SK-N-SH (cell line): ENCODE results near the gene C11orf65. TPM values are rescaled to one million over a fixed set of nuclear protein-coding genes. Genes with fewer than 3 reads are reported as not detected.

Source experiments
- CTCF ChIA-PET: fragments of 300-600, 350-600 bp; formaldehyde crosslinking; extraction: SDS; loops from one replicate; lab custom pipeline; 2021; lab: Yijun Ruan, JAX
- POLR2A ChIA-PET: fragments of 350-600 bp; sonication (Branson Sonifier 250); formaldehyde crosslinking; extraction: SDS; loops from one replicate; lab custom pipeline; 2020; ENCODE audit warnings: antibody characterized with exemption, inconsistent platforms; lab: Yijun Ruan, JAX
- DNase-seq: peaks from one replicate; pipeline ENCODE4 v3.0.0; 2012
- H2AFZ ChIP-seq: fragments of 200-600 bp; sonication (generic); 2 replicates; pipeline ENCODE4 v1.8.1; 2016; ENCODE audit warnings: antibody characterized with exemption, mild to moderate bottlenecking, low read depth
- H3F3A ChIP-seq: fragments of 200-600 bp; sonication (generic); replicated peaks from 2 replicates; pipeline ENCODE3; 2016; ENCODE audit warnings: antibody characterized with exemption, mild to moderate bottlenecking; ENCODE audit not compliant: insufficient read depth
- H3K27ac ChIP-seq, 2 experiments: fragments of 200-500 bp in 1 of 2; fragments of 200-600 bp in 1 of 2; sonication (Bioruptor generic) in 1 of 2; sonication (generic), shearing (Covaris generic) in 1 of 2; 2 replicates each; pipeline versions ENCODE4 v1.5.1 to v1.6.1; 2014 to 2016; ENCODE audit warnings: low read depth in 2 of 2, inconsistent platforms in 1 of 2, low read length in 1 of 2, mild to moderate bottlenecking in 1 of 2, mixed read lengths in 1 of 2
- H3K27me3 ChIP-seq: fragments of 200-600 bp; sonication (generic), shearing (Covaris generic); 2 replicates; pipeline ENCODE4 v1.6.1; 2016; ENCODE audit warnings: mixed run types; ENCODE audit not compliant: insufficient read depth
- H3K36me3 ChIP-seq, 2 experiments: fragments of 200-500 bp in 1 of 2; fragments of 200-600 bp in 1 of 2; sonication (Bioruptor generic) in 1 of 2; sonication (generic) in 1 of 2; replicated peaks in 1 of 2; 2 replicates each; pipeline versions ENCODE3 to v1.5.1; 2014 to 2016; ENCODE audit warnings: low read length in 1 of 2, mild to moderate bottlenecking in 1 of 2; ENCODE audit not compliant: insufficient read depth in 2 of 2, control insufficient read depth in 1 of 2
- H3K4me1 ChIP-seq, 2 experiments: fragments of 200-500 bp in 1 of 2; fragments of 200-600 bp in 1 of 2; sonication (Bioruptor generic) in 1 of 2; sonication (generic), shearing (Covaris generic) in 1 of 2; 2 replicates each; pipeline versions ENCODE4 v1.5.1 to v1.6.1; 2014 to 2016; ENCODE audit warnings: low read depth in 1 of 2, low read length in 1 of 2, mixed run types in 1 of 2; ENCODE audit not compliant: insufficient read depth in 2 of 2, control insufficient read depth in 1 of 2
- H3K4me2 ChIP-seq: fragments of 200-600 bp; sonication (generic), shearing (Covaris generic); 2 replicates; pipeline ENCODE4 v1.6.1; 2017; ENCODE audit warnings: mixed run types
- H3K4me3 ChIP-seq, 2 experiments: fragments of 200-500 bp in 1 of 2; fragments of 200-600 bp in 1 of 2; sonication (Bioruptor generic) in 1 of 2; sonication (generic), shearing (Covaris generic) in 1 of 2; 2 replicates each; pipeline versions ENCODE4 v1.5.1 to v1.8.1; 2014 to 2016; ENCODE audit warnings: low read depth in 2 of 2, inconsistent platforms in 1 of 2, low read length in 1 of 2, mild to moderate bottlenecking in 1 of 2, mixed read lengths in 1 of 2, moderate library complexity in 1 of 2
- H3K79me2 ChIP-seq: fragments of 200-600 bp; sonication (generic); 2 replicates; pipeline ENCODE4 v1.8.1; 2017; ENCODE audit warnings: mild to moderate bottlenecking; ENCODE audit not compliant: insufficient read depth
- H3K9ac ChIP-seq: fragments of 200-600 bp; sonication (generic); 2 replicates; pipeline ENCODE4 v1.6.1; 2017; ENCODE audit warnings: mixed run types
- H3K9me2 ChIP-seq: fragments of 200-600 bp; sonication (generic); 2 replicates; pipeline ENCODE4 v1.6.1; 2017; ENCODE audit warnings: mixed run types
- H3K9me3 ChIP-seq: fragments of 200-600 bp; sonication (generic); 2 replicates; pipeline ENCODE4 v1.6.1; 2017; ENCODE audit warnings: mixed run types, mild to moderate bottlenecking, moderate library complexity
- H4K20me1 ChIP-seq: fragments of 200-600 bp; sonication (generic); 2 replicates; pipeline ENCODE4 v1.6.1; 2017; ENCODE audit warnings: mild to moderate bottlenecking, mixed run types; ENCODE audit not compliant: insufficient read depth
- EP300 ChIP-seq, 2 experiments: IDR thresholded peaks; 2 replicates each; pipeline versions ENCODE4 v1.4.0 to v1.6.1; 2012; ENCODE audit warnings: borderline replicate concordance in 1 of 2, low read depth in 1 of 2, low read length in 1 of 2
- FOSL2 ChIP-seq: IDR thresholded peaks from 2 replicates; pipeline ENCODE4 v1.4.0; 2012; ENCODE audit warnings: low read depth, mild to moderate bottlenecking, moderate library complexity, borderline replicate concordance
- FOXJ3 ChIP-seq: sonication (generic); formaldehyde crosslinking; IDR thresholded peaks from 2 replicates; pipeline ENCODE4 v1.5.1; 2020; ENCODE audit warnings: mild to moderate bottlenecking, missing genetic modification reagents
- GABPA ChIP-seq: IDR thresholded peaks from 2 replicates; pipeline ENCODE4 v1.4.0; 2012; ENCODE audit warnings: low read depth, mild to moderate bottlenecking
- GATA2 ChIP-seq: sonication (generic); formaldehyde crosslinking; IDR thresholded peaks from 2 replicates; pipeline ENCODE4 v1.5.0; 2020; ENCODE audit warnings: mild to moderate bottlenecking, missing genetic modification reagents
- MEF2A ChIP-seq: IDR thresholded peaks from 2 replicates; pipeline ENCODE4 v1.4.0; 2012; ENCODE audit warnings: low read depth, borderline replicate concordance
- NFIC ChIP-seq: IDR thresholded peaks from 2 replicates; pipeline ENCODE4 v1.4.0; 2012; ENCODE audit warnings: borderline replicate concordance
- NRF1 ChIP-seq: IDR thresholded peaks from 2 replicates; pipeline ENCODE4 v1.6.1; 2012; ENCODE audit warnings: low read depth, mild to moderate bottlenecking, low read length
- POLR2AphosphoS5 ChIP-seq: IDR thresholded peaks from 2 replicates; pipeline ENCODE4 v1.6.1; 2012; ENCODE audit warnings: low read depth, low read length
- RCOR1 ChIP-seq: fragments of 150-350 bp; IDR thresholded peaks from 2 replicates; pipeline ENCODE4 v1.6.1; 2017; ENCODE audit warnings: antibody characterized with exemption, low read length
- RXRA ChIP-seq: IDR thresholded peaks from 2 replicates; pipeline ENCODE4 v1.4.0; 2012; ENCODE audit warnings: low read depth, mild to moderate bottlenecking, borderline replicate concordance
- SIN3A ChIP-seq: IDR thresholded peaks from 2 replicates; pipeline ENCODE4 v1.6.1; 2012; ENCODE audit warnings: low read depth, mild to moderate bottlenecking, low read length, moderate library complexity, borderline replicate concordance
- WGBS: methylation state at CpG from one replicate; pipeline ENCODE4 v1.1.6; 2017; ENCODE audit warnings: low lambda C conversion rate; 5-methylcytosine and 5-hydroxymethylcytosine counted together
- polyA plus RNA-seq, 3 experiments: library from polyadenylated mRNA; depleted of rRNA; stranded (reverse); fragments of >200 nt; gene quantifications; 2 replicates each; pipeline ENCODE4 v1.2.3, GENCODE V29; 2012
- TF ChIP-seq, protein P1 (sequence below): IDR thresholded peaks from 2 replicates; pipeline ENCODE4 v1.6.1; 2012; ENCODE audit warnings: mild to moderate bottlenecking, low read depth, low read length, moderate library complexity
- TF ChIP-seq, protein P2 (sequence below): fragments of 150-350 bp; IDR thresholded peaks from 2 replicates; pipeline ENCODE4 v1.6.1; 2017; ENCODE audit warnings: antibody characterized with exemption, low read length, low read depth, borderline replicate concordance

Gene C11orf65
- polyA plus RNA-seq, 1 of the 3 experiments (the other 2 are of a cell fraction) = 0.07 TPM

DNA sequence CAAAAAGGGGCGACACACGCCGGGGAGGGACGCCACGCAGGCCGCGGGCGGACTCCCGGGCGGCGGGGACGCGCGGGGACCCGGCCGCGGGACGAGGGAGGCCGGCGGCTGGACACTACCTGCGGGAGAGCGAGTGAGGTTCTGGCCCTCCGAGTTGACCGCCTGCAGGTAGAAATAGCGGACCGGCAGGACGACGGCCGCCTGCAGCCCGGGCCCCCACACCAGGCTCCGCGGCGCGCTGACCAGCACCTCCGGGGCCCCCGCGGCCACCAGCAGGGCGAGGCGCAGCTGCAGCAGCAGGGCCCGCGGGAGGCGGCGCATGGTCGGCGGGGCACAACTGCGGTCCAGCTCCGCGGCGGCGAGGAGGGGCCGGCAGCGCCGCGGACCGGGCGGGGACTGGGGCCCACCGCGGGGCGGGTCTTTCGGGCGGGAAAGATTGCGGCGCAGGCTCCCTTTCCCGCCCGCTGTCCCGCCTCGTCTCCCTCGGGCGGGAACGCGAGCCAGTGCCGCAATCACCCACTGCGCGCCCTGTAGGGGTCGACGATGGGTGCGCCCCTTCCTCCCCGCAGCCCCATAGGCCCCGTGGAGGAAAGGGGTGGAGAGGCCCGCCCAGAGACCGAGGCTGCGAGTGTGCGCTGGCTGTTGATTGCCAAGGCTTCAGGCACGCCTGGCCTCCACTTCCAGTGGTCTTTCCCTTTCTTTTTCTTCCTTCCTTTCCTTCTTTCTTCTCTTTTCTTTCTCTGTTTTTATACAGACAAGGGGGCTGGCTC, 30.9 kb upstream of the C11orf65 start, which contains the start of gene POGLUT3:
Gene POGLUT3 (minus strand): TSS at position 339 of the 770 bp plus-strand sequence. CDS start 18 bp downstream, at position 321.
- Histone ChIP-seq H3K27me3 (no peaks in the 10 kb centered on the region), H3K4me1 (peaks cover 0 to 11% of the 10 kb centered on the region in 2 experiments; a peak in 2 of 4 replicates), H3K9ac (peak within 1 kb of the TSS; percentile 76), H2AFZ (peak within 1 kb of the TSS; percentile 80)
- peak; percentile 20; the same call in 1 of the 2 replicates for TF ChIP-seq NRF1
- 0 out of 2 replicates have a peak, but pooled peaks have one; percentile 29 for TF ChIP-seq FOXJ3
- TF ChIP-seq POLR2AphosphoS5 = no peak
- TF ChIP-seq MEF2A = no peak
- TF ChIP-seq EP300 (IDR thresholded peaks at IDR 0.05; ENCODE audit: borderline replicate concordance in 1 of 2, low read depth in 1 of 2, low read length in 1 of 2) = no peak
- TF ChIP-seq SIN3A = no peak; the same call in 1 of the 2 replicates
- TF ChIP-seq RCOR1 = no peak
- TF ChIP-seq, protein P1, sequence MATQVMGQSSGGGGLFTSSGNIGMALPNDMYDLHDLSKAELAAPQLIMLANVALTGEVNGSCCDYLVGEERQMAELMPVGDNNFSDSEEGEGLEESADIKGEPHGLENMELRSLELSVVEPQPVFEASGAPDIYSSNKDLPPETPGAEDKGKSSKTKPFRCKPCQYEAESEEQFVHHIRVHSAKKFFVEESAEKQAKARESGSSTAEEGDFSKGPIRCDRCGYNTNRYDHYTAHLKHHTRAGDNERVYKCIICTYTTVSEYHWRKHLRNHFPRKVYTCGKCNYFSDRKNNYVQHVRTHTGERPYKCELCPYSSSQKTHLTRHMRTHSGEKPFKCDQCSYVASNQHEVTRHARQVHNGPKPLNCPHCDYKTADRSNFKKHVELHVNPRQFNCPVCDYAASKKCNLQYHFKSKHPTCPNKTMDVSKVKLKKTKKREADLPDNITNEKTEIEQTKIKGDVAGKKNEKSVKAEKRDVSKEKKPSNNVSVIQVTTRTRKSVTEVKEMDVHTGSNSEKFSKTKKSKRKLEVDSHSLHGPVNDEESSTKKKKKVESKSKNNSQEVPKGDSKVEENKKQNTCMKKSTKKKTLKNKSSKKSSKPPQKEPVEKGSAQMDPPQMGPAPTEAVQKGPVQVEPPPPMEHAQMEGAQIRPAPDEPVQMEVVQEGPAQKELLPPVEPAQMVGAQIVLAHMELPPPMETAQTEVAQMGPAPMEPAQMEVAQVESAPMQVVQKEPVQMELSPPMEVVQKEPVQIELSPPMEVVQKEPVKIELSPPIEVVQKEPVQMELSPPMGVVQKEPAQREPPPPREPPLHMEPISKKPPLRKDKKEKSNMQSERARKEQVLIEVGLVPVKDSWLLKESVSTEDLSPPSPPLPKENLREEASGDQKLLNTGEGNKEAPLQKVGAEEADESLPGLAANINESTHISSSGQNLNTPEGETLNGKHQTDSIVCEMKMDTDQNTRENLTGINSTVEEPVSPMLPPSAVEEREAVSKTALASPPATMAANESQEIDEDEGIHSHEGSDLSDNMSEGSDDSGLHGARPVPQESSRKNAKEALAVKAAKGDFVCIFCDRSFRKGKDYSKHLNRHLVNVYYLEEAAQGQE = peak; percentile 33; the same call in 1 of the 2 replicates
- TF ChIP-seq GABPA = no peak
- TF ChIP-seq, protein P2, sequence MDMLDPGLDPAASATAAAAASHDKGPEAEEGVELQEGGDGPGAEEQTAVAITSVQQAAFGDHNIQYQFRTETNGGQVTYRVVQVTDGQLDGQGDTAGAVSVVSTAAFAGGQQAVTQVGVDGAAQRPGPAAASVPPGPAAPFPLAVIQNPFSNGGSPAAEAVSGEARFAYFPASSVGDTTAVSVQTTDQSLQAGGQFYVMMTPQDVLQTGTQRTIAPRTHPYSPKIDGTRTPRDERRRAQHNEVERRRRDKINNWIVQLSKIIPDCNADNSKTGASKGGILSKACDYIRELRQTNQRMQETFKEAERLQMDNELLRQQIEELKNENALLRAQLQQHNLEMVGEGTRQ = no peak
- TF ChIP-seq NFIC = no peak
- TF ChIP-seq RXRA = no peak
- TF ChIP-seq GATA2 (CRISPR knock-in tag) = no peak
- no peak for TF ChIP-seq FOSL2
- TF ChIP-seq, all 33 proteins: peak for 3
- Histone ChIP-seq H3K79me2 (peaks cover 15% of the 10 kb centered on the region; the same call in 1 of the 2 replicates), H3K9me3 (no peaks in the 10 kb centered on the region), H3K27ac (peak within 1 kb of the TSS; percentile 83 to 87), H4K20me1 (no peaks in the 10 kb centered on the region), H3K4me2 (peak within 1 kb of the TSS; percentile 74), H3F3A (peaks cover 6% of the 10 kb centered on the region), H3K36me3 (no peaks in the 10 kb centered on the region), H3K9me2 (no peaks in the 10 kb centered on the region), H3K4me3 (peak within 1 kb of the TSS; percentile 61 to 75)
- WGBS = 9% methylated on average over 9 of the region's 84 CpGs
- DNase-seq = peak; percentile 93
- POLR2A ChIA-PET = no interaction called here
- CTCF ChIA-PET = interaction anchor here (0.7 kb wide), 1 partner anchor 9 kb away, joined by 4 read pairs; no protein-coding TSS in a partner anchor
